MCF 10A (cell line): ENCODE results near the gene ARHGEF16. TPM values are rescaled to one million over a fixed set of nuclear protein-coding genes. Genes with fewer than 3 reads are reported as not detected.

Experiments
- BruUV-seq: library from RNA; stranded (reverse); fragments of 400-500 nt; replicated peaks from 2 replicates; lab custom pipeline; 2021; lab: Mats Ljungman, UMichigan
- CTCF ChIA-PET: fragments of 300-600 bp; sonication (Branson Sonifier 250); formaldehyde crosslinking; extraction: SDS; loops from one replicate; lab custom pipeline; 2021; ENCODE audit warnings: antibody characterized with exemption, inconsistent platforms; lab: Yijun Ruan, JAX
- POLR2A ChIA-PET: fragments of 300-600, 350-650 bp; sonication (Branson Sonifier 250); formaldehyde crosslinking; extraction: SDS; loops from one replicate; lab custom pipeline; 2020; ENCODE audit warnings: antibody characterized with exemption, inconsistent platforms; lab: Yijun Ruan, JAX
- DNase-seq: peaks from one replicate; pipeline ENCODE4 v3.0.0-alpha.2; 2018; ENCODE audit not compliant: unreplicated experiment
- H3K27ac Mint-ChIP-seq: one replicate; pipeline ENCODE4 v1.8.0; 2022; ENCODE audit warnings: mild to moderate bottlenecking, low read depth, mixed read lengths; ENCODE audit not compliant: unreplicated experiment
- H3K27me3 Mint-ChIP-seq: one replicate; pipeline ENCODE4 v1.8.0; 2022; ENCODE audit warnings: mixed read lengths; ENCODE audit not compliant: insufficient read depth, unreplicated experiment
- H3K36me3 Mint-ChIP-seq: one replicate; pipeline ENCODE4 v1.8.0; 2022; ENCODE audit warnings: mild to moderate bottlenecking, moderate library complexity, mixed read lengths; ENCODE audit not compliant: insufficient read depth, unreplicated experiment
- H3K4me1 Mint-ChIP-seq: one replicate; pipeline ENCODE4 v1.8.0; 2022; ENCODE audit warnings: mixed read lengths; ENCODE audit not compliant: insufficient read depth, unreplicated experiment
- H3K4me3 Mint-ChIP-seq: one replicate; pipeline ENCODE4 v1.8.0; 2022; ENCODE audit warnings: mild to moderate bottlenecking, moderate library complexity, mixed read lengths; ENCODE audit not compliant: unreplicated experiment
- H3K9me3 Mint-ChIP-seq: one replicate; pipeline ENCODE4 v1.8.0; 2022; ENCODE audit warnings: mixed read lengths; ENCODE audit not compliant: unreplicated experiment
- CTCF ChIP-seq: fragments of 200-600 bp; IDR thresholded peaks from one replicate; pipeline ENCODE4 v1.8.0; 2022; ENCODE audit warnings: antibody characterized with exemption, mild to moderate bottlenecking; ENCODE audit not compliant: unreplicated experiment
- intact Hi-C: fragments of 100-400 bp; cut with micrococcal nuclease; formaldehyde crosslinking; loops from 2 replicates; pipeline ENCODE4 v1.14.1; 2022
- total RNA-seq: library from RNA; stranded (reverse); gene quantifications from 2 replicates; pipeline ENCODE4 v1.2.3, GENCODE V29; 2022

ARHGEF16 gene
- total RNA-seq, 1 experiment from 2014 or later, result 8.6 TPM

- BruUV-seq, result no TSS peak
- Mint-ChIP-seq H3K27ac (no peak overlapping the region), H3K4me3 (no peak overlapping the region), H3K36me3 (no peaks in the 10 kb centered on the region), H3K9me3 (no peaks in the 10 kb centered on the region), H3K4me1 (no peaks in the 10 kb centered on the region), H3K27me3 (peaks cover 32% of the 10 kb centered on the region)
- ChIA-PET CTCF (interaction anchor here (0.5 to 1.1 kb wide), 2 partner anchors 515 to 1223 kb away, joined by 3 read pairs; partner anchors contain the start of gene FAAP20), POLR2A (no interaction called here)
- no peak for DNase-seq
- no peak for TF ChIP-seq CTCF
- intact Hi-C loops, result no loop called here
These were observed 36.5 kb upstream of the ARHGEF16 start for GRCh38 chr1:3417934-3418333.

- DNase-seq, result no peak
- no peaks in the 10 kb centered on the region for H3K4me1 Mint-ChIP-seq
- intact Hi-C loops, result no loop called here
- no peak overlapping the region for H3K27ac Mint-ChIP-seq
- CTCF ChIA-PET, result no interaction called here
- TF ChIP-seq CTCF, result no peak
- peaks cover 32% of the 10 kb centered on the region for H3K27me3 Mint-ChIP-seq
- BruUV-seq, result no TSS peak
- no peaks in the 10 kb centered on the region for H3K36me3 Mint-ChIP-seq
- H3K4me3 Mint-ChIP-seq, result no peak overlapping the region
- POLR2A ChIA-PET, result no interaction called here
- H3K9me3 Mint-ChIP-seq, result no peaks in the 10 kb centered on the region
These were observed 35.9 kb upstream of the ARHGEF16 start for GRCh38 chr1:3418600-3418999.

- H3K27ac Mint-ChIP-seq, result no peak overlapping the region
- CTCF ChIA-PET, result interaction anchor here (0.7 kb wide), 1 partner anchor 71 kb away, joined by 3 read pairs; no protein-coding TSS in a partner anchor
These were observed 34.9 kb upstream of the ARHGEF16 start for GRCh38 chr1:3419415-3420204.

More at GRCh38 chr1:3419415-3420204, 34.9 kb upstream of the ARHGEF16 start:
- peaks cover 32% of the 10 kb centered on the region for H3K27me3 Mint-ChIP-seq
- no peaks in the 10 kb centered on the region for H3K4me1 Mint-ChIP-seq
- DNase-seq, result peak; percentile 42
- no peak for TF ChIP-seq CTCF
- H3K4me3 Mint-ChIP-seq, result no peak overlapping the region
- H3K36me3 Mint-ChIP-seq, result no peaks in the 10 kb centered on the region
- intact Hi-C loops, result loop anchor here (5.0 kb wide), 1 partner anchor 1222 kb away; no protein-coding TSS in a partner anchor
- H3K9me3 Mint-ChIP-seq, result no peaks in the 10 kb centered on the region
- POLR2A ChIA-PET, result interaction anchor here (0.6 kb wide), 2 partner anchors 836 to 874 kb away, joined by 3 to 4 read pairs; no protein-coding TSS in a partner anchor
- BruUV-seq, result no TSS peak
